Caco-2 (cell line): ENCODE measurements around the gene CAMSAP1. TPM values are rescaled to one million over a fixed set of nuclear protein-coding genes. Genes with fewer than 3 reads are reported as not detected.

ENCODE experiments used
- BruUV-seq: library from RNA; stranded (reverse); fragments of 400-500 nt; replicated peaks from 2 replicates; lab custom pipeline; 2021; lab: Mats Ljungman, UMichigan
- CTCF ChIA-PET: fragments of 300-600 bp; sonication (Branson Sonifier 250); formaldehyde crosslinking; loops from one replicate; lab custom pipeline; 2022; ENCODE audit warnings: antibody characterized with exemption; lab: Charles Lee
- POLR2A ChIA-PET: fragments of 300-600 bp; sonication (Branson Sonifier 250); formaldehyde crosslinking; loops from one replicate; lab custom pipeline; 2022; ENCODE audit warnings: antibody characterized with exemption; lab: Charles Lee
- DNase-seq, 2 experiments: peaks; one replicate each; pipeline versions ENCODE4 v3.0.0 to v3.0.0-alpha.2; 2020 to 2022
- H3K27me3 ChIP-seq: replicated peaks from 2 replicates; pipeline ENCODE4 v1.6.0; 2011; ENCODE audit warnings: low read length; ENCODE audit not compliant: control insufficient read depth, insufficient read depth
- H3K36me3 ChIP-seq: 2 replicates; pipeline ENCODE4 v1.5.1; 2011; ENCODE audit warnings: low read length; ENCODE audit not compliant: control insufficient read depth, insufficient read depth
- H3K4me1 ChIP-seq: fragments of 250-450 bp; sonication (Bioruptor Pico); 2 replicates; pipeline ENCODE4 v1.5.1; 2020; ENCODE audit warnings: mild to moderate bottlenecking
- H3K4me3 ChIP-seq: 2 replicates; pipeline ENCODE4 v1.5.1; 2011; ENCODE audit warnings: low read depth, mild to moderate bottlenecking, control low read depth, low read length
- H3K9me3 ChIP-seq: fragments of 250-450 bp; sonication (Bioruptor Pico); 2 replicates; pipeline ENCODE4 v1.5.1; 2020; ENCODE audit warnings: mild to moderate bottlenecking, moderate library complexity
- H3K27ac Mint-ChIP-seq: one replicate; pipeline ENCODE4 v1.8.0; 2022; ENCODE audit warnings: mixed read lengths; ENCODE audit not compliant: unreplicated experiment
- H3K27me3 Mint-ChIP-seq: one replicate; pipeline ENCODE4 v1.8.0; 2022; ENCODE audit warnings: mixed read lengths; ENCODE audit not compliant: insufficient read depth, unreplicated experiment
- H3K36me3 Mint-ChIP-seq: one replicate; pipeline ENCODE4 v1.8.0; 2022; ENCODE audit warnings: mild to moderate bottlenecking, mixed read lengths; ENCODE audit not compliant: insufficient read depth, unreplicated experiment
- H3K4me1 Mint-ChIP-seq: one replicate; pipeline ENCODE4 v1.8.0; 2022; ENCODE audit warnings: low read depth, mixed read lengths; ENCODE audit not compliant: unreplicated experiment
- H3K4me3 Mint-ChIP-seq: one replicate; pipeline ENCODE4 v1.8.0; 2022; ENCODE audit warnings: mild to moderate bottlenecking, moderate library complexity, mixed read lengths; ENCODE audit not compliant: unreplicated experiment
- H3K9me3 Mint-ChIP-seq: one replicate; pipeline ENCODE4 v1.8.0; 2022; ENCODE audit warnings: mixed read lengths; ENCODE audit not compliant: unreplicated experiment
- CTCF ChIP-seq, 2 experiments: fragments of 200-600 bp in 1 of 2; IDR thresholded peaks; 1 replicate in 1 of 2; 2 replicates in 1 of 2; pipeline versions ENCODE4 v1.5.1 to v1.8.0; 2011 to 2022; ENCODE audit warnings: antibody characterized with exemption in 1 of 2, control low read depth in 1 of 2, inconsistent platforms in 1 of 2, low read depth in 1 of 2, low read length in 1 of 2, mild to moderate bottlenecking in 1 of 2, moderate library complexity in 1 of 2; ENCODE audit not compliant: insufficient read depth in 1 of 2, severe bottlenecking in 1 of 2, unreplicated experiment in 1 of 2
- intact Hi-C: fragments of 100-400 bp; cut with micrococcal nuclease; formaldehyde crosslinking; loops from one replicate; pipeline ENCODE4 v1.10.0; 2022; ENCODE audit not compliant: unreplicated experiment
- total RNA-seq: library from RNA; stranded (reverse); gene quantifications from 2 replicates; pipeline ENCODE4 v1.2.3, GENCODE V29; 2022

CAMSAP1 gene
- total RNA-seq, 1 experiment from 2014 or later = 31.3 TPM

GRCh38 chr9:135889564-135890189 lies 17.7 kb downstream of the CAMSAP1 start:
- Histone ChIP-seq H3K4me3 (no peak overlapping the region), H3K27me3 (no peaks in the 10 kb centered on the region), H3K36me3 (no peaks in the 10 kb centered on the region), H3K4me1 (no peaks in the 10 kb centered on the region), H3K9me3 (no peaks in the 10 kb centered on the region)
- ChIA-PET POLR2A (interaction anchor here (0.6 kb wide), 1 partner anchor 18 kb away, joined by 4 read pairs; the partner anchor contains the start of gene CAMSAP1), CTCF (no interaction called here)
- intact Hi-C loops = no loop called here
- Mint-ChIP-seq H3K4me3 (no peak overlapping the region), H3K36me3 (peaks cover 10% of the 10 kb centered on the region), H3K4me1 (peaks cover 34% of the 10 kb centered on the region), H3K9me3 (no peaks in the 10 kb centered on the region), H3K27me3 (no peaks in the 10 kb centered on the region), H3K27ac (no peak overlapping the region)
- no TSS peak for BruUV-seq
- DNase-seq = no peak
- TF ChIP-seq CTCF (IDR thresholded peaks at IDR 0.05; ENCODE audit: insufficient read depth in 1 of 2, low read depth in 1 of 2, low read length in 1 of 2, severe bottlenecking in 1 of 2, unreplicated experiment in 1 of 2) = no peak

GRCh38 chr9:135888766-135889394 lies 18.5 kb downstream of the CAMSAP1 start:
- Mint-ChIP-seq H3K27ac (no peak overlapping the region), H3K4me1 (peaks cover 41% of the 10 kb centered on the region), H3K9me3 (no peaks in the 10 kb centered on the region), H3K36me3 (peaks cover 10% of the 10 kb centered on the region), H3K4me3 (no peak overlapping the region), H3K27me3 (no peaks in the 10 kb centered on the region)
- ChIA-PET CTCF (no interaction called here), POLR2A (no interaction called here)
- no TSS peak for BruUV-seq
- intact Hi-C loops = no loop called here
- no peak for TF ChIP-seq CTCF (IDR thresholded peaks at IDR 0.05; ENCODE audit: insufficient read depth in 1 of 2, low read depth in 1 of 2, low read length in 1 of 2, severe bottlenecking in 1 of 2, unreplicated experiment in 1 of 2)
- DNase-seq = no peak
- H3K27me3 ChIP-seq = no peaks in the 10 kb centered on the region
- H3K36me3 ChIP-seq = no peaks in the 10 kb centered on the region; the same call in 1 of the 2 replicates
- H3K4me3 ChIP-seq = no peak overlapping the region
- no peaks in the 10 kb centered on the region for H3K9me3 ChIP-seq
- no peaks in the 10 kb centered on the region for H3K4me1 ChIP-seq

DNA sequence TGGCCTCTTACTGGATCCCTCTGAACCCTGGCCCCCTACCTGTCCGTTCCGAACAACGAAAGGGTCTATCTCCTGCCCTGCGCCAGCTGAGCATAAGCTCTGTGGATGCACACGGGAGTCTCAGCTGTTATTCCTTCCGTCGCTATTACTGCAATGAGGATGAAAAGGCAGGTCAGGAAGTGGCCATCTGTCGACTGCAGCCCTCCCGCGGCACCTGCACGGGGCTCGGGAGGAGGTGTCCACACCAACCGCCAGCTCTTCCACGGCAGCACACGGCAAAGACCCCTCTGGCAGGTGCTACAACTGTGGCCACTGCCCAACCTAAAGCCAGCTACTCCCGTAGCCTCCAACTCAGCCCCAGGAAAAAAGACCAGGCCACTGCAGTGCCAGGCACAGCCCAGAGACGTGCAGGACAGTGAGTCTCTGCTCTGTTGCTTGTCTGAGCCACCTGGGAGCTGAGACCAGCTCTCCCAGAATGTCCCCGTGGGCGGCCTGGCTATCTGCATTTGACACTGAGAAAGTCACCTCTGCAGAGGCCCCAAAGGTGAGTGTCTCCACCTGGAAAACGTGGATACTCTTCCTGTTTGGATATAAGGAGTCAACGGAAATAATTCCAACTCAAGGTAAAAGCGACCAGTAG lies 19.1 kb downstream of the CAMSAP1 start:
- Histone ChIP-seq H3K27me3 (no peaks in the 10 kb centered on the region), H3K4me1 (no peaks in the 10 kb centered on the region), H3K9me3 (no peaks in the 10 kb centered on the region), H3K4me3 (no peak overlapping the region), H3K36me3 (no peaks in the 10 kb centered on the region; the same call in 1 of the 2 replicates)
- no peak overlapping the region for H3K27ac Mint-ChIP-seq
- no peaks in the 10 kb centered on the region for H3K27me3 Mint-ChIP-seq
- no peaks in the 10 kb centered on the region for H3K9me3 Mint-ChIP-seq
- ChIA-PET CTCF (no interaction called here), POLR2A (no interaction called here)
- H3K4me3 Mint-ChIP-seq = no peak overlapping the region
- no peak for TF ChIP-seq CTCF (IDR thresholded peaks at IDR 0.05; ENCODE audit: insufficient read depth in 1 of 2, low read depth in 1 of 2, low read length in 1 of 2, severe bottlenecking in 1 of 2, unreplicated experiment in 1 of 2)
- no peak for DNase-seq
- peaks cover 36% of the 10 kb centered on the region for H3K4me1 Mint-ChIP-seq
- peaks cover 10% of the 10 kb centered on the region for H3K36me3 Mint-ChIP-seq
- BruUV-seq = no TSS peak
- intact Hi-C loops = no loop called here
